Suppressor macrophage treated with lipopolysaccharide for 4 hours (primary cell): ENCODE results near the gene ATP6V1E1.

Source experiments
- DNase-seq: peaks from one replicate; pipeline ENCODE4 v3.0.0-alpha.2; 2020

The ATP6V1E1 gene

GRCh38 chr22:17633217-17633997 lies 4.9 kb upstream of the ATP6V1E1 start:
- no peak for DNase-seq

DNA sequence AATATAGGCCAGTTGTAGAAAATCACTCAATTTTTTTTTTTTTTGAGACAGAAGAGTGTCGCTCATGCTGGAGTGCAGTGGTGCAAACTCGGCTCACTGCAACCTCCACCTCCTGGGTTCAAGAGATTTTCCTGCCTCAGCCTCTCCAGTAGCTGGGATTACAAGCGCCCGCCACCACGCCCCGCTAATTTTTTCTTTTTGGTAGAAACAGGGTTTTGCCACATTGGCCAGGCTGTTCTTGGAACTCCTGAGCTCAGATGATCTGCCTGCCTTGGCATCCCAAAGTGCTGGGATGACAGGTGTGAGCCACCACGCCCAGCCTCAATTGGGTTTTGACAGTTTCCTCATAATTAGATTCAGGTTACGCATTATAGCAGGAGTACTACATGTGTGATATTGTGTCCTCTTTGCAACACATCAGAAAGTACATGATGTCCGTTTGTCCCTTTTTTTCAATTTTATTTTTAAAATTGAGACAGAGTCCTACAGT lies 2.6 kb upstream of the ATP6V1E1 start:
- no peak for DNase-seq

DNA sequence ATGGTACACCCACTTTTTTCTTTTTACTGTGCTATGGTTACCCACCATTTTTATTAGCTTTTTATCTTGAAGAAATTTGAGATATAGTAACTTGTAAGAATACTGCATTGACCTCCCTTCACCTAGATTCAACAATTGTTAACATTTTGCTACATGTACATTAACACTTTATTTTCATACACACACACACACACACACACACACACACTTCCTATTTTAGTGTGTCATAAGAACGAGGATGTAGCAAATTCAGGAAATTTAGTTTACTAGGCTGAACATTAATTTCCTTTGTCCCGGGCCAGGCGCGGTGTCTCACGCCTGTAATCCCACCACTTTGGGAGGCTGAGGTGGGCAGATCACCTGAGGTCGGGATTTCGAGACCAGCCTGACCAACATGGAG lies 1.1 kb upstream of the ATP6V1E1 start:
- peak; percentile 62 for DNase-seq

DNA sequence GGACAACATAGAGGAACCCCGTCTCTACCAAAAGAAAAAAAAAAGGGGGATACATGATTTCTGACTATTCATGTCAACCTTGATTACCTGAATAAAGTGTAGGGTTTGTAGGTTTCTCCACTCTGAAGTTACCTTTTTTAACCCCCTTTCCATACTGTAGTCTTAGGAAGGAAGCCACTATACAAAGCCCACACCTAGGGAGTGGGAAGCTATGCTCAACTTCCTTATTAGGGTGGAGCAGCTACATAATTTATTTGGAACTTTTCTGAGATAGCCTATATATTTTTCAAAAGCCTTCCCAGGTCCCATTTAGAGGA lies 582 bp upstream of the ATP6V1E1 start:
- no peak for DNase-seq

DNA sequence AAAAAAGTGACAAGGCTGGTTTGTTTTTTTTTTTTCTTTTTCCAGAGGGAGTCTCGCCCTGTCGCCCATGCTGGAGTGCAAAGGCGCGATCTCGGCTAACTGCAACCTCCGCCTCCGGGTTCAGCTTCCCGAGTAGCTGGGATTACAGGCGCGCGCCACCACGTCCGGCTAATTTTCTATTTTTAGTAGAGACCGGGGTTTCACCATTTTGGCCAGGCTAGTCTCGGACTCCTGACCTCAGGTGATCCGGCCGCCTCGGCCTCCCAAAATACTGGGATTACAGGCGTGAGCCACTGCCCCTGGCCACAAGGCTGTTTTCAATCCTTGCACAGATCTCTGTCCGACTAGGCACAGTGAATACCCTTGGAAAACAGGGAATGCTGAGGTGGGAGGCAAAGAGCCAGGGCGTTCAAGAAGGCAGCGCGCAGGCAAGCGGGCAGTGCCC lies 566 bp downstream of the ATP6V1E1 start:
- DNase-seq, result no peak

GRCh38 chr22:17613280-17613679 lies 15.3 kb downstream of the ATP6V1E1 start:
- DNase-seq, result no peak

- DNase-seq, result no peak
Observed at GRCh38 chr22:17612057-17612456, 16.5 kb downstream of the ATP6V1E1 start.

GRCh38 chr22:17607891-17608521 lies 20.5 kb downstream of the ATP6V1E1 start:
- DNase-seq, result no peak

- no peak for DNase-seq
Observed at GRCh38 chr22:17606496-17606895, 22.1 kb downstream of the ATP6V1E1 start.

GRCh38 chr22:17603668-17604067 lies 24.9 kb downstream of the ATP6V1E1 start:
- DNase-seq, result no peak

- no peak for DNase-seq
Observed at GRCh38 chr22:17601031-17601430, 27.5 kb downstream of the ATP6V1E1 start.

- no peak for DNase-seq
Observed at GRCh38 chr22:17598318-17598717, 30.2 kb downstream of the ATP6V1E1 start.

DNA sequence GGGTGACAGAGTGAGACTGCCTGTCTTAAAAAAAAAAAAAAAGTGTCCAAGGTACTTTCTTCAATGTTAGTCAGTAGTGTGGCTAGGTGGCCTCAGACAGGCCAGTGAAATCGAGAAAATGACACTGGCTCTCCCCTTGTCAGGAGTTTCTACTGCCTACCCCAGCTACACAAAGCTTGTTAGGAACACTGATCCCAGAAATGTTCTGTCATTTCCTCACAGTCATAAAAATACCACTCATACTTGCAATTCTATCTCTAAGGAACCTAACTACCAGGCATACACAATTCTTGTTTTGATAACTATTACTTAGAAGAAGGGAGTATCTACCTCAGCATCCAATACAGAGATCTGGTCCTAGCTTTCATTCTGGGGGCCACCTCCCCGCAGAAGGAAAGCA lies 31.3 kb downstream of the ATP6V1E1 start:
- no peak for DNase-seq

DNA sequence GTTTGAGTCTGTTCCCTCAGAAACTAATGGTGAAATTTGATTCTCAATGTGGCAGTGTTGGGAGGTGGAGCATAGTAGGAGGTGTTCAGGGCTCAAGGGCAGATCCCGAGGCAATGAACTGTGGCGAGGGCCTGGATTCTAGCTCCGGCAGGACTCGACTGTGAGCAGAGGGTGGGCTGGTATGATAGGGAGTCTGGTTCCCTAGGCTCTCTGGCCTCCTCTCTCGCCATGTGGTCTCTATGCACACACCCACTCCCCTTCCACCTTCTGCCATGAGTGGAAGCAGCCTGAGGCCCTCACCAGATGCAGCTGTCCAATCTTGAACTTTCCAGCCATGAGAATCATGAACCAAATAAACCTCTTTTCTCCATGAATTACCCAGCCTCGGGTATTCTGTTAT lies 32.3 kb downstream of the ATP6V1E1 start:
- DNase-seq, result no peak

GRCh38 chr22:17592201-17592600 lies 36.3 kb downstream of the ATP6V1E1 start:
- DNase-seq, result no peak

DNA sequence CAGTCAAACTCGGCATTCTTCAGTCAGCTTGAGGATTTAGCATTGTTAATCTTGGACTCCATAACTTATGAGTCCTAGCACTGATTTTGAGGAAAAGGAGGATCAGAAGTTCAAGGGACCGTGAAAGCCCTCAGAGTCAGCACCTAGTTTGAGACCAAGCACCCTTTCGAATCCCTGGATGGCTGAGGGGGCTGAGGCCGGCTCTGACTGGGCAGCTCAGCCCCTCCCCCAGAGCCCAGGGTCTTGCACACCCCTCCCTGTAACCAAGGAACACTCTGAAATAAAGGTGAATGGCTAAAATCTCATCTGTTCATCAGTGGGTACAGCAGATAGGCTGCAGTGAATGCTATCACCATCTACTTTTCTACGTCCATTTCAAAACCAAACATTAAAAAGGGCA lies 38.0 kb downstream of the ATP6V1E1 start:
- DNase-seq, result no peak

DNA sequence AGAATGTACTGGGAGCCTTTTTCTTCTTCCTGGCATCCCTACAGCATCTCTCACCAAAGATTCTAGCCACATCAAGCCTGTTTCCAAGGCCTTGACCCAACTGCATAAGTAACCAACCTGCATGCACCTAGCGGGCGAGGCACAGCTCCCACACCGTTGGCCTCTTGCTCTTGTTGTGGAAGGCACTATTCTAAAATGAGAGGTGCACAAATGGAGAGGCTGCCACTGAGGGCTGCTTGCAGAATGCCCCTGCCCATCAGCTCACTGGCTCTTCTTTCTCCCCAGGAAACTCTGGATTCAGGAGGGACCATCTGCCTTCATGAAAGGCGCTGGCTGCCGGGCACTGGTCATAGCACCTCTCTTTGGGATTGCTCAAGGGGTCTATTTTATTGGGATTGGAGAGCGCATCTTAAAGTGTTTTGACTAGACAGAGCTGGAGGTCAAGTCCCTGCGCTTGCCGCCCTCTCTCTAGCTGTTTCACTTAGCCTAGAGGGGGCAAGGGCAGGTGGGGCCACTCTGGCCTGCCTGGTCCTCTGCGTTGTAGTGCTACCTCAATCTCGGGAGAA lies 38.7 kb downstream of the ATP6V1E1 start:
- DNase-seq, result no peak

GRCh38 chr22:17588606-17589005 lies 39.9 kb downstream of the ATP6V1E1 start:
- no peak for DNase-seq

DNA sequence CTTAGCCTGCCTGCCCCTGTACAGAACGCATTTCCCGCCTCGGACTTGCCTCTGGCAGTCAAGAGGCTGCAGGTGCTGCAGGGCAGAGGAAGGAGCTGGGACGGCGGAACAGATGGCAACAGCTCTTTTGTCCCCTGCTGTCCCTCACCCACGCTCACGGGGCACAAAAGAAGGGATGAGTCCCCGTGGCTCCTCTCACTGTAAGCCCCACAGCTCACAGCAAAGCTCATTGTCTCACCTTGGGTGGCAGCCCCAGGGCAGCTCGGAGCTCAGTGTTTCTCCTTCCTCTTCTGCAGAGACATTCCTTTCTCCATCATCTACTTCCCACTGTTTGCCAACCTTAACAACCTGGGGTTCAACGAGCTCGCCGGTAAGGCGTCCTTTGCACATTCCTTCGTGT lies 40.9 kb downstream of the ATP6V1E1 start:
- no peak for DNase-seq

DNA sequence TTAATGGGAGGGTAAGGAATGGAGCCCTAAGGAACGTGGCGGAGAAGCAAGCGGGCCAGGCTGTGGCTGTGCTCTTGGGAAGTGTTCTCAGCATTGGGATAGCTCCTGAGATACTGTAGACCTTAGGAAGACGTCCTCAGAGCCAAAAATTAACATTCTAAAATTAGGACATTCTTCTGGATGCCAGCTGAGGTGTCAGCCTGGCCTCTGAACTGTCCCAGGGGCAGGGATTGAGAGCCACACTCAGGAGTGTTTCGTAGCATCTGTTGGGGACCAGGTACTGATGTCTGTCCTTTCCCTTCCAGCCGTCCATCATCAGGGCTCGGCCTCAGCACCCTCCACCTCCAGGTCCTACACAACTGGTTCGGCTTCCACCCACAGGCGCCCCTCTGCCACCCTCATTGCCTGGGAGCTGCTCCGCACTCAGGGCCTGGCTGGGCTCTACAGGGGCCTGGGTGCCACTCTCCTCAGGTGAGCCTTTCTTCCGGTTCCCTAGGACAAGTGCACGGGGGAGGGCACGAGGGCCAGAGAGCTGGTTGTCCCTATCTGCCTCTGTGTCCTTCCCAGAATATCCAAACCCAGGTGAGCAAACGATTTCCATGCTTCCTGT lies 41.6 kb downstream of the ATP6V1E1 start:
- no peak for DNase-seq

DNA sequence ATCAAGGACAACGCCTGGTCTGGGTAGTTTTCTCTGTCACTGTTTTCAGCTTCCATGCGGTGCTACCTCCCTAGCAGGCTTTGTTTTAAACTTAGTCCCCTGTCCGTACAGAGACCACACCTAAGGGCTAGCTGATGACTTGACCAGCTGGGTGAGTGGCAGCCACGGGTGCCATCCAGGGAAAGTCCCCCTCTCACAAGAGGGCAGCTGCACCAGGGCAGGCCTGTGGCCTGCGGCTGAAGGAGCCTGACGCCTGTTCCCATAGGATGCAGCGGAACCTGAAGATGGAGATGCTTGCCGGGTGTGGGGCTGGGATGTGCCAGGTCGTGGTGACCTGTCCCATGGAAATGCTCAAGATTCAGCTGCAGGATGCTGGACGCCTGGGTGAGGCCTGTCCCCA lies 45.4 kb downstream of the ATP6V1E1 start:
- no peak for DNase-seq

DNA sequence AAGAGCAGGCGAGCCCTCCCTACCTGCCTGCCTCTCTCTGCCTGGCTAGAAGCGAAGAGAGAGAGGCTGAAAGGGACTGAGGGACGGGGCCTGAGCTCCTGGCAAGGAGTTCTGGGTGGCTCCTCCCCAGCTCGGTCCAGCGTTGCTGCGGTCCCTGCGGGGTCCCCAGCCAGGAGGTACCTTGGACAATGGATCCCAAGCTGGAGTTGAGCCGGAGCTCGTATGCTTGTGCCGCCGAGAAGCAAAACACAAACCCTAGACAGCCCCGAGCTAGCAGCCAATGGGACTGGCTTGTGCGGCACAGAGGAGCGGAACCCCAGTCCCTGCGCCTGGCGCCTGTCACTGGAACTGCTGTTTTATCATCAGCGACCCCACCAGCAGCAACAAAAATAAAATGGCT lies 46.9 kb downstream of the ATP6V1E1 start:
- no peak for DNase-seq

DNA sequence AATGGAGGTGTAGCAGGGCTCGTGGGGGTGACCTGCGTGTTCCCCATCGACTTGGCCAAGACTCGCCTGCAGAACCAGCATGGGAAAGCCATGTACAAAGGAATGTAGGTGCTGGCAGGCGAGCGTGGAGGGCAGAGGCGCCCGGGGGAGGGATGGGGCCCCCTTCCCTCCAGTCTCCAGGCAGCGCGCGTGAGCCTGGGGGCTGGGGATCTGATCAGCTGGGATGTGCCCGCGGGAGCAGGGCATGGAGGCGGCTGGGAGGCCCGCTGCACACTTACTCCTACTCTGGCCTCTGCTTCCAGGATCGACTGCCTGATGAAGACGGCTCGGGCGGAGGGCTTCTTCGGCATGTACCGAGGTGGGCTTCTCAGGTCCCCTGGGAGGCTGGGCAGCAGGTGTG lies 47.5 kb downstream of the ATP6V1E1 start:
- no peak for DNase-seq

DNA sequence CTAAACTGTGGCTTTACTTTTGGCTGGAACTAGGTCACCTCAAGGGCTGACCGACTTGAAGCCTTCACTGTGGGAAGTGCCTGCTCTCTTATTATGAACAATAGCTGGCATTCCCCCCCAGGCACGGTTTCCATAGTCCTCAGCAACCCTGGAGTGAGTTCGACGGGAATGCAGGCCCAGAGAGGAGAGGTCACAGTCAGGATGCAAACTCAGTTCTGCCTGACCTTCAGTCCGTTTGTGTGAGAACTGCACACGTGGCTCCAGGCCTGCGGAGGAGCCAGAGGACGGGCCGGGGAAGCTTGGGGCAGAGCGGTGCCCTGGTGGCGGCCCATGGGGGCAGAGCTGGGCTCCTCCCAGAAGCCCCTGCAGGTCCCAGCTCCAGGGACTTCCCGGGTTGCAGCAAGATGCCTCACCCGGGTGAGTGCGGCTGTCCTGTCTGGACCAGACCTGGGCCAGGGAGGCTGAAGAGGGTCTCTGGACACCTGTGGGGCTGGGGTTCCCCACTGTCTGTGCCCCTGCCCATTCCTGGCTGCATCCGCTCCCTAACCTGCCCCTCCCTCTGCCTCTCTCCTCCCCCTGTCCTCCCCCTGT lies 48.0 kb downstream of the ATP6V1E1 start:
- no peak for DNase-seq
